Measurements from ENCODE around the gene DACT3.

The DACT3 gene

GRCh38 chr19:46661735-46662592 is 982 bp upstream of the DACT3 start:
- DNase-seq, result peak; percentile 87

DNA sequence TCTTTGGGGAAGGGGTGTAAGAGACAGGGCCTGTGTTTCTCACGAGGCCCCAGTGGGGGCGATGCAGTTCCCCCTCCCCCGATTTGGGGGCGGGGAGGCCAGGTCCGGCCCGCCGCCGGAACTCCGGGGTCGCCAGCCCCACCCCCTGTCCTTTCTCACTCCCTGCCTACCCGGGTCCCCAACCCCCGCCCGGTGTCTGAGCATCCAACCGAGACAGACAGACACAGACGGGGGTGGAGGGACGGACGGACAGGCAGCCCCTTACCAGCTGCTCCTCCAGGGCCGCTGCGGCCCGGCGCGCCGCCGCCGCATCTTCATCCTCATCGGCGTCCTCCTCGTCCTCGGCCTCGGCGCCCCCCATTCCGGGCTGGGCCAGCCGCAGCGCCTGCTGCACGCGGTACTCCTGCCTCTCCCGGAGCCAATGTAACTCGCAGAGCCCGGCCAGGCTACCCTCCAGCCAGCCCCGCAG is 397 bp downstream of the DACT3 start:
- no peak for DNase-seq

DNA sequence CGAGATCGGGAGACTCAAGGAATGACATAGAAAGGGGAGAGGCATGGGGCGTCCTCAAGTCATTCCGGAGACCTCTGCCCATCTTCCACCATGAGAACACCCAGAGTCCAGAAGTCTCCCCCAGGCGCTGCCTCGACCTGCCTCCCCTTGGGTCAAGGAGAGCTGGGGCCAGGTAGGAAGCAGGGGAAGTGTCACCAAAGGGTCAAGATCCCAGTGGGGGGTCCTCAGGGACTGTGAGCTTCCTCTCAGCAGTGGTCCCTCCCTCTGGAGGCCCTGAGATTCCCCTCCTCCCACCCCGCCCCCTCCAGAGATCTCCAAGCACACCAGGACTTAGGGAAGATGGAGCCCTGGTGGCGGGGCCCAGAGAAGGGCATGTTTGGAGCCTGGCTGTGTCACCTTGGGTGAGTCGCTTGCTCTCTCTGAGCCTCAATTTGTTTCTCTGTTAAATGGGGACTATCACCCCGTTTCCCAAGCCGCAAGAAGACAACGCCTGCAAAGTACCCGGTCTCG is 919 bp downstream of the DACT3 start:
- no peak for DNase-seq

DNA sequence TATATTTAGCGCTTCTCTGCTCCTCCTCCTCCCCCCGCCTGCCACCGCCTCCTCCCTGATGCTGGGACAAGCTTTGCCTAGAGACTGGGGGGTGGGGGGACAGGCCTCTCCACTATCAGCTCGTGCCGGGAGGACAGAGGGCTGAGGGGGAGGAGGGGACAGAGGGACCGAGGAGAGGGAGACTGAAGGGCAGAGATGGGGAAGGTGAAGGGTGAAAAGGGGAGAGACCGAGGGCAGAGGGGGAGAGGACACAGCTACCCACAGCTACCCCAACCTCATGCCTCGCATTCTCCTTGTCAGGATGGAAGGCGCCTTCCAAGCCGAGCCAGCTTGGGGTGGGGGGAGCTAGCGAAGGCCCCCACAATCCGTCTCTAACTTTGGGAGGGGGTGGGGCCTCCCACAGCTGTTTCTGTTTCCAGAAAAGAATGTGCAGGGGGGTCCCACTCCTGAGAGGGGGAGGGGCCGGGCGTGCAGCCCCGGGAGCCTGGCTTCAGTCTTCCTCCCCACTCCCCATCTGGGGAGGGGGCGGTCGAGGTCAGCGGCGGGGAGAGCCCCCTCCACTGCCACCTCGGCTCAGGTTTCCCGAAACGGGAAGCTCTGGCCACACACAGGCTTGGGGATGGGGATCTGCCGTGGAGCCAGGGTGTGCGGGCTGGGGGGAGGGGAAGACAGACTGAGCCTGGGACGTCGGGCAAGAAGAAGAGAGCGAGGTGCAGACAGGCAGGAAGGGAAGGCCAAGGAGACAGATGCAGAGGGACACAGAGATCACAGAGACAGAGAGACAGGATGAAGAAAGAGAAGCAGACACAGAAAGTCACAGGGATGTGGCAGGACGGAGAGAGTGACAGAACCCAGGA is 1.6 kb downstream of the DACT3 start:
- peak; percentile 10 for DNase-seq

DNA sequence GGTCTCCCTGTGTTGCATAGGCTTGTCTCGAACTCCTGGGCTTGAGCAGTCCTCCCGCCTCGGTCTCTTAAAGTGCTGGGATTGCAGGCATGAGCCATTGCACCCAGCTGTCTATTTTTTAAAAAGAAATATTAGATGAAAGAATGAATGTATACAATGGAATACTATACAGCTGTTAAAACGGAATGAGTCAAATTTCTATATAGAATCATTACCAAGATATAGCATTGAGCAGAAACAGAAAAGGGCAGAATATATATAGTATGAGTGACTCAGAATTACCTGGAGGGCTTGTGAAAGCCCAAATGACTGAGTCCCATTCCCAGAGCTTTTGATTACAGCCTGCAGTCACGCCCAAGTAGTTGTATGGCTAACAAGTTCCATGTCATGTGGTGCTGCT is 4.4 kb downstream of the DACT3 start:
- DNase-seq, result no peak

DNA sequence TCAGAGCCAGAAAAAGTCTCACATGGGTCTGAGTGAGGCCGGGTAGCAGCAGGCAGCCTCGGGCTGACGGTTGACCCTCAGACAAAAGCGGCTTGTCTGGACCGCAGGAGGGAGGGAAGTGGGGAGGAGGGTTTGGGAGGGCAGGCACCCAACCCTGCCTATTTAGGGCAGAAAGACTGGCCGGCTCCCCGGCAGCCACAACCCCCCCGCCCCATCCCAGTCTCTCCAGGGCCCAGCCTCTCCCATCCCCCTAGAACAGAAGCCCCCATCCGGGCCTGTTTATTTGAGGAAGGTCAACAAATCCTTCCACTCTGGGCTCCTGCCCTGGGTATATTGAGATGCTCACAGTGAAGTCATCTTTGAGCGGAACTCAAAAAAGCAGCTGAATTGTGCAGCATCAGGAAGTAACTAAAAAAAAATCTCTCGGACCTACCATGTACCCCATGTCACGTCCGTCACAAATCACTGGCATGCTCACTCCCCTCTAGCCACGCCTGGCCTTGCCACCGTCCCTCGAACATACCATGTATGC is 6.3 kb downstream of the DACT3 start:
- no peak for DNase-seq

DNA sequence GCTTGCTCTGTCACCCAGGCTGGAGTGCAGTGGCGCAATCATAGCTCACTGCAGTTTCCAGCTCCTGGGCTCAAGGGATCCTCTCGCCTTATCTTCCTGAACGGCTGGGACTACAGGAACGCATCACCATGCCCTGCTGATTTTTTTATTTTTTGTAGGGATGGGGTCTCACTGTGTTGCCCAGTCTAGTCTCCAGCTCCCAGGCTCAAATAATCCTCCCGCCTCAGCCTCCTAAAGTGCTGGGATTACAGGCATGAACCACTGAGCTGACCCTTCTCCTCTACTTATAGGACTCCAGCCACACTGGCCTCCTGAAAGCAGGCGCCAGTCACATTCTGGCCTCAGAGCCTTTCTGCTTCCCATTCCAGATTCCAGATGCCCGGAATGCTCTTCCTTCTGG is 10.5 kb downstream of the DACT3 start:
- no peak for DNase-seq

DNA sequence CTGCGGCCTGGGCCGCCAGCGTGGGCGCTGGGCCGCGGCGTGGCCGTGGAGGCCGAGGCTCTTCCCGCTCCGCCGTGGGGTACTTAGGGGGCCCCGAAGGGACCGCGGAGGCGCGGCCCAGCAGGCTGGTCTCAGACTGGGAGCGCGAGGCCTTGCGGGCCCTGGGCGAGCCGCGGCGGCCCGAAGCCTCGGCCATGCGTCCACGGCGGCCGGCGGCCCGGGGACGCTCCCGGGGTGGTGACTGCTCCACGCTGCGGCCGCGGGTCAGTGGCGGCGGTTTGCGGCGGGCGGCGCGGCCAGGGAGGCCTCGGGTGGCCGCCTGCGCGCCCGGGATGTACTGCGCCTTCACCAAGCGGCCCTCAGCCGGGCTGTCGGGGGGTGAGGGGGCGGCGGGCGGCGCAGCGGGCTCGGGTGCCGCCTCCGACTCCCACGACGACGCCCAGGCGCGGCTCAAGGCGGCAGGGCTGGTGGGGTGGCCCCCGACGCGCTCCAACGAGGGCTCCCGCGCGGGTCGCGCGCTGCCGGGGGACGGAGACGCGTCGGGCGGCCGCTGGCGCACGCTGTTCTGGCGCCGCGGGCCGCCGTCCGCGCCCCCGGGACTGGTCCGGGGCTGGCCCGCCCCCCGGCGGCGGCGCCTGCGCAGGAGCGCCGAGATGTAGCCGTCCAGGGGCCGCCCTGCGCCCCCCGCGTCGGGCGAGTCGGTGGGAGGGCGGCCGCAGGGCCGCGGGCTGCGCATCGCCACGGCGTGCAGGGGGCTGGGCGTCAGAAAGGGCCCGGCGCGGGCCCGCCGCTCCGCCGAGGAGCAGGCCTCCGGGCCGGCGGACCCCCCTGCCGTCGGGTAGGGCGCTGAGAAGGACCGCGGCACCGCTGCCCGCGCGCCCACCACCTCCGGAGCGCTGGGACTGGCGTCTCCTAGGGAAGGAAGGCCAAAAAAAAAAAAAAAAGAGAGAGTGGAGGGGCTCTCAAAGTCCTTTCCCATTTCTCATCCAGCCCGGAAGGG is 11.7 kb downstream of the DACT3 start:
- DNase-seq, result no peak

DNA sequence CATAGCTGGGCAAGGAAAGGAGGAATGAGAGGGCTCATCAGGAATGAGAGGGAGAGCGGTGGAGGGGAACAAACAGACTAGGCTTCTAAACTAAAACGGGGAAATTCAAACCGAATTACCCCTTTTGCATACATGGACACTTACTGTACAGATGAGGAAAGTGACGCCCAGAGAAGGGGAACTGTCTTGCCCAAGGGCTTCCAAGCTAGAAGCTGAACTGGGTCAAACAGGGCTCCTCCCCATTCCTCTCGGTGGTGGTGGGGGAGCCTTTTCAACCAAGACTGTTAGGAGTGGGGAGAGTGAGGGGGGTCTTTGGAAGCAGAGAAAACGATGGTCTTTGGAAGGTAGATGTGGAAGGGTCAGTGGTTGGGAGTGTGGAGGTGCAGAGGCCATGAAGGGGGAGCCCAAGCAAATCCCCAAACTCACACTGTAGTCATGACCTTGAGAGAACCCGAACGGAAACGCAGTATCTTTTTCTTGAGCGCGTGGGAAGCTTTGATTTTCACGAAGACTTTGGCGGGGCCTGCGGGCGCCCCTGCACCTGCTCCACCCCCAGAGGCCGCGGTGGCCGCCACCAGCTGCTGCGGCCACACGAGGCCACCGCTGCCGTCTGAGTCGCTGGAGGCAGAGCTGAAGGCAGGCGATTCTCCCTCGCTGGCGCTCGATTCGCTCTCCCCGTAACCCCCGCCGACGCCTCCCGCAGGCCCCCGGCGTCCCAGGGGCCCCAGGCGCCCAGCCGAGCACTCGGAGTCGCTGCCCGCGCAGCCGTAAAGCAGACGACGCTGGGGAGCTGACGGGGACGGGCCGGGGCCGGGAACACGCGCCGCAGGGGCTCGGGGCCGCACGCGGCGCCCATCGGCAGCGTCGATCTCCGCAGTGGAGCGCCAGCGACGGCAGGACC is 12.7 kb downstream of the DACT3 start:
- no peak for DNase-seq

GRCh38 chr19:46646402-46646801 is 14.6 kb downstream of the DACT3 start:
- no peak for DNase-seq

- no peak for DNase-seq
These were observed 16.3 kb downstream of the DACT3 start for GRCh38 chr19:46644720-46645119.

GRCh38 chr19:46640656-46641055 is 20.3 kb downstream of the DACT3 start:
- DNase-seq, result no peak

- peak; percentile 13 for DNase-seq
These were observed 21.4 kb downstream of the DACT3 start for GRCh38 chr19:46639358-46640182.

GRCh38 chr19:46637224-46637623 is 23.8 kb downstream of the DACT3 start:
- no peak for DNase-seq

GRCh38 chr19:46635920-46636761 is 24.8 kb downstream of the DACT3 start, which contains the start of gene GNG8:
Gene GNG8 (minus strand): TSS chr19:46636202. CDS start chr19:46634682, 1,520 bp downstream.
- DNase-seq, result peak; percentile 75

- no peak for DNase-seq
These were observed 26.2 kb downstream of the DACT3 start for GRCh38 chr19:46634656-46635218.

DNA sequence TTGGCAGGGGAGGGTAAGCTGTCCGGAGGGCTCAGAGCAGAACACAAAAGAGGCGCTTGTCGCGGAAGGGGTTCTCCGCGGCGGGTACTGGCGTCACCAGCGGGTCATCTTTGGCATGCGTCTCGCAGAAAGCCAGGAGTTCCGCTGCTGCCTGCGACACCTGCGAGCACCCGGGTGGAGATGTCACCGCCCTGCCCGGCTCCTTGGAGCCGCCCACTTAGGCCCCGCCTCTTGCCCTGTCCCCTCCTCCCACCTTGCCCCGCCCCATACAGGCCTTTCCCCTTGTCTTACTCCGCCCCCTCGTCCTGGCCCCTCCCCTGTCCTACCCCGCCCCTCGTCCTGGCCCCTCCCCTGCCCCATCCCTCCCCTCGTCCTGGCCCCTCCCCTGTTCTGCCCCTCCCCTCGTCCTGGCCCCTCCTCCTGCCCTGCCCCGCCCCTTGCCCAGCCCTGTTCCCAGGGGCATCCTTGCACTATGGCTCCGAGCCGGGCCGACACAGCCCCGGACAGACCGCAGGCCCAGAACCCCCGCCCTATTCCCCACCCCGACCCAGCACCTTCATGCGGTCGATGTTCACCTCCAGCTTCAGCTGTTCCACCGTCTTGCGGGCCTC is 26.8 kb downstream of the DACT3 start:
- DNase-seq, result peak; percentile 86

- DNase-seq, result no peak
These were observed 27.9 kb downstream of the DACT3 start for GRCh38 chr19:46633130-46633529.
